ENCODE results near the gene CCDC187. TPM values are rescaled to one million over a fixed set of nuclear protein-coding genes. Genes with fewer than 3 reads are reported as not detected.

CCDC187 gene
- total RNA-seq, 6 experiments from 2014 or later = 0.09 to 0.80 (median 0.62) TPM; not detected in 3

DNA sequence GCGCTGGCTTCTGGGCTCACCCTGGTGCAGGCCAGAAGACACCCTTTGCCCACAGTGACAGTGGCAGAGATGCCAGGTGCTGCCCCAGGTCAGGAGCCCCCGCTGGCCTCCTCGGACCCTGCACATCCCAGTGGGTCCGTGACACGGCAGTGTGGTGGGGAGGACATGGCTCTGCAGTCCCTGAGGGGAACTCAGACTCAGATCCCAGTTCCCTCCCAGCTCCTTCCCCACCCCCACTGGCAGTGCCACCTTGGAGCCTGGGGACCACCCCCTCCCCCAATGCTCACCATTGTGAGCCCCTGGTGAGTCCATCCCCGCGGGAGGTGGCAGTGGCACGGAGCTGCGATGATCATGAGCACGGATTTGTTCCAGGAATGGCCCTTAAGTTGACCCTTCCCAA, 562 bp upstream of the CCDC187 start:
- H3K27ac ChIP-seq = no peak overlapping the region
- H3K9me3 ChIP-seq = no peaks in the 10 kb centered on the region
- no CpG with 5 or more reads among the region's 10 CpGs for WGBS (ENCODE audit: insufficient coverage, low coverage, low lambda C conversion rate, missing lambda C conversion rate)
- no peaks in the 10 kb centered on the region for H3K36me3 ChIP-seq
- DNase-seq (no peak), ATAC-seq (no peak)
- no peak overlapping the region for H3K4me3 ChIP-seq
- intact Hi-C loops (cut with DNase I) = no loop called here
- TF ChIP-seq, protein P1, sequence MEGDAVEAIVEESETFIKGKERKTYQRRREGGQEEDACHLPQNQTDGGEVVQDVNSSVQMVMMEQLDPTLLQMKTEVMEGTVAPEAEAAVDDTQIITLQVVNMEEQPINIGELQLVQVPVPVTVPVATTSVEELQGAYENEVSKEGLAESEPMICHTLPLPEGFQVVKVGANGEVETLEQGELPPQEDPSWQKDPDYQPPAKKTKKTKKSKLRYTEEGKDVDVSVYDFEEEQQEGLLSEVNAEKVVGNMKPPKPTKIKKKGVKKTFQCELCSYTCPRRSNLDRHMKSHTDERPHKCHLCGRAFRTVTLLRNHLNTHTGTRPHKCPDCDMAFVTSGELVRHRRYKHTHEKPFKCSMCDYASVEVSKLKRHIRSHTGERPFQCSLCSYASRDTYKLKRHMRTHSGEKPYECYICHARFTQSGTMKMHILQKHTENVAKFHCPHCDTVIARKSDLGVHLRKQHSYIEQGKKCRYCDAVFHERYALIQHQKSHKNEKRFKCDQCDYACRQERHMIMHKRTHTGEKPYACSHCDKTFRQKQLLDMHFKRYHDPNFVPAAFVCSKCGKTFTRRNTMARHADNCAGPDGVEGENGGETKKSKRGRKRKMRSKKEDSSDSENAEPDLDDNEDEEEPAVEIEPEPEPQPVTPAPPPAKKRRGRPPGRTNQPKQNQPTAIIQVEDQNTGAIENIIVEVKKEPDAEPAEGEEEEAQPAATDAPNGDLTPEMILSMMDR (IDR thresholded peaks at IDR 0.05) = no peak
- TF ChIP-seq POLR2A (IDR thresholded peaks at IDR 0.05) = no peak
- no peaks in the 10 kb centered on the region for H3K27me3 ChIP-seq
- H3K4me1 ChIP-seq = no peaks in the 10 kb centered on the region

DNA sequence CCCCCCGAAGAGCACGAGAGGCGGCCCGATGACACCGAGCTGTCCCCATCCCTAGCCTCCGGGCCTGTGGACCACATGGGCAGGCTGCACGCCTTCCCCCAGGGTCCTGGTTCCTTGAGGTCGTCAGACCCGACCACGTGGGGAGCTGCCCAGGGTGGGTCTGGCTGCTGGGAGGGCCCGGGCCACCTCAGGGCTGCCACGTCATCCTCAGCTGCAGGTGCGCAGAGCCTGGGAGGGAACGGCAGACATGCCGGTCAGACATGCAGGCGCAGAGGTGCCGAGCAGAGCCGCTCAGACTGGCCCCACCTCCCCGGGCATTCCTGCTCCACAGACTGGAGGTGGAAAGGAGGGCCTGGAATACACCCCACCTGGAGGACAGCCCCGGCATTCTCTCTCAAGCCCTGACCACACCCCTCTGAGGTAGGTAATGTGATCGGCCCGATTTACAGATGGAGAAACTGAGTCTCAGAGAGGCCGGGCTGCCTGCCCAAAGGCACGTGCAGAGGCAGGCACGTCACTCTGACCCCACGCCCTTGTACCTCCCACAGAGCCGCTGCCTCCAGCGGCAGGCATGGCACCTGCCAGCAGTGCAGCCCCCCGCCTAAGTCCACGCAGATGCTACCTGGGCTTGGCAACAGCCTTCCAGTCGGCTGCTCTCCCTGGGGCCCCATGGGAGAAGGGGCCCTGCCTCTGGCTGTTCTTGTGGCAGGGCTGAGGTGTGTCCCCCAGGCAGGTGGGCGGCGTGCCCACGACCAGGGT, 649 bp downstream of the CCDC187 start:
- no peak for TF ChIP-seq POLR2A (IDR thresholded peaks at IDR 0.05)
- TF ChIP-seq, protein P1 (IDR thresholded peaks at IDR 0.05) = no peak
- 80% methylated on average over 2 of the region's 34 CpGs for WGBS (ENCODE audit: insufficient coverage, low coverage, low lambda C conversion rate, missing lambda C conversion rate)
- Histone ChIP-seq H3K27ac (no peak overlapping the region), H3K4me1 (no peaks in the 10 kb centered on the region), H3K27me3 (no peaks in the 10 kb centered on the region), H3K9me3 (no peaks in the 10 kb centered on the region), H3K36me3 (no peaks in the 10 kb centered on the region), H3K4me3 (no peak overlapping the region)
- no peak for DNase-seq
- no peak for ATAC-seq
- intact Hi-C loops (cut with DNase I) = no loop called here

DNA sequence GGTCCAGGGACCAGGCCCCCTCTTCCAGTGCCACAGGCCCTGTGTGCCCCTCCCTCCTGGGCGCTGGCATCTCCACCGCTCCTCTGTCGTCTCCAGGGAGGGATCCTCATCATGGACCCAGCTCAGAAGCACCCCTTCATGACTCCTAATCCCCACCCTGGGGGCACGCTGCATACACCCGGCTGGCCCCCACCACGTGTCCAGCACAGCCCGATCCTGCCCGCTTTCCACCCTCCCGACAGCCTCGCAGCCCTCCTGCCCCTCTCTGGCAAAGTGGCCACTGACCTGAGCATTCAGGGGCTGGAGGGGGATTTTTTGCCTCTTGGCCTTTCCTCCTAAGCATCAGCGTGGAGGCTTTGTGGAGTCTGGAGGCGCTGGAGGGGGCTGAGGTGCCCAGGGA, 1.4 kb downstream of the CCDC187 start:
- no peak overlapping the region for H3K4me3 ChIP-seq
- DNase-seq = no peak
- ATAC-seq = no peak
- no peaks in the 10 kb centered on the region for H3K27me3 ChIP-seq
- intact Hi-C loops (cut with DNase I) = no loop called here
- no peaks in the 10 kb centered on the region for H3K36me3 ChIP-seq
- no peak overlapping the region for H3K27ac ChIP-seq
- no peaks in the 10 kb centered on the region for H3K4me1 ChIP-seq
- TF ChIP-seq POLR2A (IDR thresholded peaks at IDR 0.05) = no peak
- TF ChIP-seq, protein P1 (IDR thresholded peaks at IDR 0.05) = no peak
- H3K9me3 ChIP-seq = no peaks in the 10 kb centered on the region
- 88% methylated on average over 11 of the region's 12 CpGs for WGBS (ENCODE audit: insufficient coverage, low coverage, low lambda C conversion rate, missing lambda C conversion rate)

DNA sequence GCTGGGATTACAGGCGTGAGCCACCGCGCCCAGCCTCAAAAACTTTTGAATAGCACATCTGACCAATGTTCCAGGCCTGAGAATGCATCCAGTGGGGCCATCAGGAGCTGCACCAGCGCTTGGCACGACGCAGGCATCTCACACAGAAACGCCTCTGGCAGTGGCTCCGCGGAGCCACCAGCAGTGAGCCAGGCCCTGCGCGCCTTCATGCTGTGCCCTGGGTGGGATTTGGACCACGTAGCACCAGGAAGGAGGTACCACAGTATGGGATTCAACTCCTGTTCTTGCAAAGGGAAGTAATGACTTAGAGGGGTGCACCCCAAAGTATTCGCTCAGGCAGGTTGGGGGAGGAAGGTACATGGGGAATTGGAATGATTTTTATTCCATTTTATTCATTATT, 3.0 kb downstream of the CCDC187 start:
- ATAC-seq = no peak
- H3K27me3 ChIP-seq = no peaks in the 10 kb centered on the region

More for the DNA sequence above, 3.0 kb downstream of the CCDC187 start:
- Histone ChIP-seq H3K4me3 (no peak overlapping the region), H3K4me1 (peaks cover 0 to 12% (median 3%) of the 10 kb centered on the region in 4 donors), H3K27ac (no peak overlapping the region), H3K9me3 (no peaks in the 10 kb centered on the region), H3K36me3 (no peaks in the 10 kb centered on the region)
- WGBS (ENCODE audit: insufficient coverage, low coverage, low lambda C conversion rate, missing lambda C conversion rate) = 88% methylated on average over 8 of the region's 13 CpGs
- TF ChIP-seq, protein P1 (IDR thresholded peaks at IDR 0.05) = no peak
- TF ChIP-seq POLR2A (IDR thresholded peaks at IDR 0.05) = no peak
- DNase-seq = no peak
- intact Hi-C loops (cut with DNase I) = no loop called here

Data from right lobe of liver (tissue), 6 donors.